Left kidney (tissue), 2 donors: ENCODE measurements around the gene RASGRP2. TPM values are rescaled to one million over a fixed set of nuclear protein-coding genes. Genes with fewer than 3 reads are reported as not detected.

ENCODE experiments used
- DNase-seq: peaks from one replicate; pipeline ENCODE4 v3.0.0-alpha.2; 2013
- polyA plus RNA-seq: library from polyadenylated mRNA; unstranded; fragments of 120-200 nt; gene quantifications from one replicate; pipeline ENCODE4 v1.2.1, GENCODE V29; 2013; ENCODE audit not compliant: insufficient read length

Gene RASGRP2
- polyA plus RNA-seq, 1 donor: 2.6 TPM

GRCh38 chr11:64741375-64742086, 2.4 kb downstream of the RASGRP2 start:
- DNase-seq: no peak

DNA sequence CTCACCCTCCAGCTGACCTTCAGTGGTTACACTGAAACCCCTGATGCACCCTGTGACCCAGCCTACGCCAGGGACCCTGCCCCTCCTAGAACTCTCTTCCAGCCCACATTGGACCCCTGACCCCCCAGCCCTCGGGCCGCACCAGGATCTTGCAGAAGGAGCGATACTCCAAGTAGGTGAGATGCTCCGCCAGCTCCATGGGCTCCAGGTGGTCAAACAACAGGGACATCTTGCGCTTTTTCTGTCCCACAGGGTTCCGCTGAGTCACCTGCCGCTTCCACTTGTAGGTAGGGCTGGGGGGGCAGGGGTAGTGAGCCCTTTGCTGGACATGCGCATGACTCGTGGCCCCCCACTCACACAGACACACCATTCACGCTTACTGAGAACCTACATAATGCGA, 4.1 kb downstream of the RASGRP2 start:
- no peak for DNase-seq

DNA sequence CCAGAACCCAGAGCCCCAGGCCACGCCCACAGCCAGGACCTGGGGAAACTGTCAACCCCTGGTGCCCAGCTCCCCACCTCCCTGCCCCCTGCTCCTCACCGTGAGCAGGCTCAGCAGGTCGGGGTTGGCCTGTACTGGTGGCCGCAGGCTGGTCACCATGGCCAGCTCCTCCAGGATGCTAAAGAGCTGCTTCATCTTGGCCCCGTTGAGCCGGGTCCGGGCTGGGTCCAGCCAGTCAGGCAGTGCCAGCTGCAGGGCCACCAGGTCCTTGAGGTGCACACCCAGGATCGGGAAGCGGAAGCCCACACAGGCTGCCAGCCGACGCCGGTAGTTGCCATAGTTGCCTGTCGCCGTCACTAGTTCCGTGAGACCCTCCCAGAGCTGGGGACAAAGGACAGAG, 7.3 kb downstream of the RASGRP2 start:
- no peak for DNase-seq

- DNase-seq: no peak
These were observed 8.2 kb downstream of the RASGRP2 start for GRCh38 chr11:64735725-64736259.

DNA sequence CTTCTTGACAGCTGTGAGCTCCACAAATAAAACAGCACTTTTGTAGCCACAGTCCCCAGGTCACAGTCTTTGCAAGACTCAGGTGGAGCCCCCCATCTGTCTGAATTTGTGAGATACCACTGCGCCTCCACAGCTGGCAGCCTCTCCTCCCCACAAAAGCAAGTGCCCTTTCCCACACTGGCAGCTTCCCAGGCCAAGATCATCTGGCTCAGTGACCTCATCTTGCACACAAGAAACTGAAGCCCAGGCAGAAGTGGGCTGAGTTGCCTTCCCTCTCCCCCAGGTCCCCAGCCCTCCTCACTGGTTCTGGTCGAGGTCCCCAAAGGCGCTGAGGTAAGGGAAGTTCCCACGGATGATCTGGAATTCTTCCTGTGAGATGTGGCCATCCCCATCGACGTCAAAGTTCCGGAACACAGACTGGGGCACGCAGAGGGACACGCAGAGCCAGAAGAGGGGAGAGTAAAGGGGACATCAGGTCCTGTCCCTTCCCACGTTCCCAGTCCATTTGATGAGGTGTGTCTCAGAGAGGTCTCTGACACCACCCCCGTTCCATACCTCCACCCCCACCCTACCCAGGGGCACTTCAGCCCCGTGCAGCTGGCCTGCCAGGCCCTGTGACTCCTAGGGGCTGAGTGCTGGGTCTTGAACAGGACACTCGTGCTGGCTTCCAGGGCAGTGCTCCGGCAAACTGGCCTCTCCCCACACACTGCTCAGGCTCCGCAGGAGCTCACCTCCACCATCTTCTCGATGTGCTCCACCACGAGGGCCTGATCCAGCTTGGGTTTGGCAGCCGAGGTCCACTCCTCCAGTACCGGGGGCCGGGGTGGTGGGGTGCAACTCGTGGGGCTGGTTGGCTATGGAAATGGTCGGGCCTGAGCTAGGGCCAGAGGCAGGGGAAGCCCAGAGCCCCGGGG, 8.9 kb downstream of the RASGRP2 start:
- no peak for DNase-seq

- DNase-seq: no peak
These were observed 12.3 kb downstream of the RASGRP2 start for GRCh38 chr11:64731601-64732000.

DNA sequence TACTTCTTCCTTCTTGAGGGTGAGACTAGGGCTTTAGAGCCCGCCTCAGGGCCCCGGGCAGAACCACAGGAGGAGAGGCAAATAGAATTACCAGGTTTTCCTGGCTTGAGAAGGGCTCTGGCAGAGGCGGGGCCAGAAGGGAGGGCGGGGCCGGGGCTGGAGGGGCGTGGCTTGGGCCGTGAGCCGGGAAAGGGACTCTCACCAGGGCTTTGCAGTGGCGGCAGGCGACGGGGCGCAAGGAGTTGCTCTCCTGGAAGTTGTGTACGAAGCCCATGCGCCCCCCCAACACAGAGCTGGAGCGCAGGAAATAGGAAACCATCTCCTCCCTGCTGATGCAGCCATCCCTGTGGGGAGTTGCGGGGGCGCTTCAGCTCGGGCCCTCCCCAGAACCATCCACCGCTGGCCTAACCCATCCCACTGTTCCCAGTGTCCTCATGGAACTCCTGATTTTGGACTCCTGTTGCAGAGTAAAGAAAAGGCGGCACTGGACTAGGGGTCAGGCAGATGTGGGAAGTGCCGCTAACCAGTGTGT, 14.0 kb downstream of the RASGRP2 start:
- DNase-seq: no peak

GRCh38 chr11:64728757-64729365, 15.1 kb downstream of the RASGRP2 start:
- no peak for DNase-seq

DNA sequence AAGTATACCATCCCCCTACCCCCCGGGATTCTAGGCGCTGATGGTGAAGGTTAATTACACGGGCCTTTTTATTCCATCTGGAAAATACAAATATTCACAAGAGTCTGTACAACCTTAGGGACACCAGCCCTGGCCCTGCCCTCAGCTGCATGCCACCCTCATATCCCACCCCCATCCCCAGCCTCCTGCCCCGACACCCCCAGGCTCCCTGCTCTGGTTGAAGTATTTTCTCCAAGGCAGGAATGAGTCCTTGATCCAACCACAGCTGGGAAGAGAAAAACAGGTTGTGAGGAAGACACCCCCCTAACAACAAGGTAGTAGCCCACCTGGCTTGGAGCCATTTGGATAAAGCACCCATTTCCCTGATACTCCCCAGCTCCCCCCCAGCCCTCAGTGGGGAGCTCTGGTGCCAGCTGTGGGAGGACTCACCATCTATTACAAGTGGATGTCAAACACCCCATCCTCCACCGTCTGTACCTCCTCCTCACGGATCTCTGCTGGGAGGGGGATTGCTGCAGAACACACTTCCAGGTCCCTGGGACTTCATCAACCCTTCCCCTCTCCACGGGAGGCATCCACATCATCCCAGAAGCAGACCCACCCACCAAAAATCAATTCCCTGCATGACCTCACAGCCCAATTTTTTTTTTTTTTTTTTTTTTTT, 16.9 kb downstream of the RASGRP2 start:
- DNase-seq: no peak

GRCh38 chr11:64726211-64726641, 17.7 kb downstream of the RASGRP2 start:
- DNase-seq: no peak

GRCh38 chr11:64724863-64725532, 18.9 kb downstream of the RASGRP2 start:
- no peak for DNase-seq

- no peak for DNase-seq
These were observed 19.8 kb downstream of the RASGRP2 start for GRCh38 chr11:64723907-64724862.

GRCh38 chr11:64723117-64723906, 20.6 kb downstream of the RASGRP2 start, which contains the start of gene NRXN2:
Gene NRXN2, minus strand, starts transcription at chr11:64723197. Its CDS starts 9,498 bp downstream, at chr11:64713699.
- DNase-seq: no peak

- DNase-seq: no peak
These were observed 21.5 kb downstream of the RASGRP2 start for GRCh38 chr11:64722141-64723065.

- DNase-seq: no peak
These were observed 22.6 kb downstream of the RASGRP2 start for GRCh38 chr11:64721359-64721699.

DNA sequence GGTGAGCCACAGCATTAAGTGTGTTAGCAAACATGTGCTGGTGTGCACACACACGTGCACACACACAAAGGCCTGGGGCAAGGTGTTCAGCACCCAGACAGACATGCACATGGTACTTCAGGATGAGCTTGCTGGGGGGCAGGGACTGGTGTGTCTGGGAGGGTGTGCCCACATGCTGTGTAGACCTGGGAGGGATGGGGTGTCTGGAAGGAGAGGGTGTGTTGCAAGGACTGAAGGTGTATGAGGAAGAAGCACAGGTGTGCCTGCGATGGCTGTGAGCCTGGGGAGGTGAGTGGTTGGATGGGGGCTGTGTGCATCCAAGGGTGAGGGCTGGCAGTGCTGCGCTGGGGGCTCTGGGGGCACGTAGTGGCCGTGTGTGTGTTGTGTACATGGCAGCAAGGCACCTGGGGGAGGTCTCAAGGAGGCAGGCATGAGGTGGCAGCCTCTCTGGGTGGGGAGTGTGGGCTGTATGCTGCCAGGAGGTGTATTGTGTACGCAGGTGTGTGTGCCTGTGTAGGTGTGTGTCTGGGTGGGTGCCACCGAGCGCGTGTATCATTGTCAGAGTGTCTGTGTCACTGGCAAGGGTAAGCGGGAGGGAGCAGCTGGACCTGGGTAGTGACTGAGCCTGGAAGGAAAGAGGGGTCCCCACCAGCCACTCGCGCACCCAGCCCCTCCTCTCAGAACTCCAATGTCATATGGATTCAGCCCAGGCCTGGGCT, 23.1 kb downstream of the RASGRP2 start:
- no peak for DNase-seq

GRCh38 chr11:64720167-64720566, 23.8 kb downstream of the RASGRP2 start:
- no peak for DNase-seq
